ENCODE data around the gene IL36G. TPM values are rescaled to one million over a fixed set of nuclear protein-coding genes. Genes with fewer than 3 reads are reported as not detected.

Gene IL36G
- total RNA-seq, 1 donor from 2014 or later, result not detected

GRCh38 chr2:112959109-112959812 lies 18.5 kb upstream of the IL36G start:
- ATAC-seq, result no peak
- TF ChIP-seq, protein P1, sequence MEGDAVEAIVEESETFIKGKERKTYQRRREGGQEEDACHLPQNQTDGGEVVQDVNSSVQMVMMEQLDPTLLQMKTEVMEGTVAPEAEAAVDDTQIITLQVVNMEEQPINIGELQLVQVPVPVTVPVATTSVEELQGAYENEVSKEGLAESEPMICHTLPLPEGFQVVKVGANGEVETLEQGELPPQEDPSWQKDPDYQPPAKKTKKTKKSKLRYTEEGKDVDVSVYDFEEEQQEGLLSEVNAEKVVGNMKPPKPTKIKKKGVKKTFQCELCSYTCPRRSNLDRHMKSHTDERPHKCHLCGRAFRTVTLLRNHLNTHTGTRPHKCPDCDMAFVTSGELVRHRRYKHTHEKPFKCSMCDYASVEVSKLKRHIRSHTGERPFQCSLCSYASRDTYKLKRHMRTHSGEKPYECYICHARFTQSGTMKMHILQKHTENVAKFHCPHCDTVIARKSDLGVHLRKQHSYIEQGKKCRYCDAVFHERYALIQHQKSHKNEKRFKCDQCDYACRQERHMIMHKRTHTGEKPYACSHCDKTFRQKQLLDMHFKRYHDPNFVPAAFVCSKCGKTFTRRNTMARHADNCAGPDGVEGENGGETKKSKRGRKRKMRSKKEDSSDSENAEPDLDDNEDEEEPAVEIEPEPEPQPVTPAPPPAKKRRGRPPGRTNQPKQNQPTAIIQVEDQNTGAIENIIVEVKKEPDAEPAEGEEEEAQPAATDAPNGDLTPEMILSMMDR (IDR thresholded peaks at IDR 0.05), result no peak
- no peaks in the 10 kb centered on the region for H3K27me3 ChIP-seq (ENCODE audit: low read depth)
- H3K27ac ChIP-seq, result no peak overlapping the region
- H3K4me3 ChIP-seq, result no peak overlapping the region
- no peaks in the 10 kb centered on the region for H3K36me3 ChIP-seq
- no peaks in the 10 kb centered on the region for H3K9me3 ChIP-seq
- intact Hi-C loops (cut with DNase I), result no loop called here
- DNase-seq, result no peak
- H3K4me1 ChIP-seq, result no peaks in the 10 kb centered on the region

- ATAC-seq (no peak), DNase-seq (no peak)
- Histone ChIP-seq H3K27ac (no peak overlapping the region), H3K36me3 (no peaks in the 10 kb centered on the region), H3K27me3 (ENCODE audit: low read depth) (no peaks in the 10 kb centered on the region), H3K4me3 (no peak overlapping the region), H3K9me3 (no peaks in the 10 kb centered on the region), H3K4me1 (no peaks in the 10 kb centered on the region)
- TF ChIP-seq, protein P1 (IDR thresholded peaks at IDR 0.05), result no peak
- intact Hi-C loops (cut with DNase I), result no loop called here
Observed at GRCh38 chr2:112960230-112960825, 17.5 kb upstream of the IL36G start.

DNA sequence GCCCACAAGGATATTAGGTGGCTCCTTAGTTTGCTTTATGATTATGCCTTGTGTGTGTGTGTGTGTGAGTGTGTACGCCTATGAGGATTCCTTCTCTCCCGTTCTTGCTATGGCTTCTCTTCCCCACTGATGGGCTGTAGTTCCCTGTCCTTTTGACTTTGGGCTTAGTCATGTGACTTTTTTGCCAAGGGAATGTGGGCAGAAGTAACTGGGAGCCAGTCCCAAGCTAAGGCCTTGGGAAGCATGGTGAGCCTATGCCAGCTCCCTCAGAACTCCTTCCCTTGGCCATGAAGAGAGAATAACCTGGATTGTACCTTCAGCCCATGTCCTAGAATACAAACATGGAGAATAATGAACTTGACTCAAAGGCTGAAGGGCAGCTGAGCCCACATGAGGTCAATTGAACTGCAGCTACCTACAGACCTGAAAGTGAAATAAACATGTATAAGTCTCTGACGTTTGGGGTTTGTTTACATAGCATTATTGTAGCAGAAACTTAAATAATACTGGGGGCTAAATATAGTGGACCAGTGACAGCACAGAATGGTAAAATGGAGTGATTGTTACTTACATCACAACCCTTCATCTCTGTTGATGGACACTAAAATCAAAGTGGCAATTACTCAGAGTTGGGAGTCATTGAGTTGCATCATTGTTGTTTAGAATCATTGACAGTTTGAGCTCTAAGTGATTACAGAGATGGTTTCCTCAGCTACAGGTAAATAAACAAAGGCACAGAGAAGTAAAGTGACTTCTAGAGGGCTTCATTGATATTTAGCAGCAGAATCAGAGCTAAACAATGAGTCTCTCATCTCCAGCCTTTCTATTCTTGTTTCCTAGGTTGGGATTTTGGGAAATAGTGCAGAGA lies 15.3 kb upstream of the IL36G start:
- ATAC-seq (no peak), DNase-seq (no peak)
- intact Hi-C loops (cut with DNase I), result no loop called here
- H3K4me3 ChIP-seq, result no peak overlapping the region
- H3K36me3 ChIP-seq, result no peaks in the 10 kb centered on the region
- no peak overlapping the region for H3K27ac ChIP-seq
- H3K4me1 ChIP-seq, result no peaks in the 10 kb centered on the region
- H3K27me3 ChIP-seq (ENCODE audit: low read depth), result no peaks in the 10 kb centered on the region
- H3K9me3 ChIP-seq, result no peaks in the 10 kb centered on the region
- TF ChIP-seq, protein P1 (IDR thresholded peaks at IDR 0.05), result no peak

DNA sequence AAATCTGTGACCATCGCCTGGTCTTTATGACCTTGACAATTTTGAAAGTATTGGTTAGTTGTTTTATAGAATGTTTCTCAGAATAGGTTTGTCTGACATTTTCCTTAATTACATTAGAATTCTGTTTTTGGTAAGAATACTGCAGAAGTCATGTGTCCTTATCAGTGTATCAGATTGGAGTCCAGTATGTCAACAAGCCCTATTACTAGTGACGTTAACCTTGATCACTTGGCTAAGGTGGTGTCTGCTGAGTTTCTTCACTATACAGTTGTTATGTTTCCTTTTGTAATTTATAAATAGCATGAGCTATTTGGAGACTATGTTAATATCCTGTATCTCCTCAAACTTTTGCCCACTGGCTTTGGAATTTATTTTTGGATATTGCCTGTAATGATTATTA lies 10.8 kb upstream of the IL36G start:
- Histone ChIP-seq H3K9me3 (no peaks in the 10 kb centered on the region), H3K4me3 (no peak overlapping the region), H3K36me3 (no peaks in the 10 kb centered on the region), H3K27ac (no peak overlapping the region), H3K4me1 (no peaks in the 10 kb centered on the region), H3K27me3 (ENCODE audit: low read depth) (no peaks in the 10 kb centered on the region)
- DNase-seq (no peak), ATAC-seq (no peak)
- TF ChIP-seq, protein P1 (IDR thresholded peaks at IDR 0.05), result no peak
- intact Hi-C loops (cut with DNase I), result no loop called here

DNA sequence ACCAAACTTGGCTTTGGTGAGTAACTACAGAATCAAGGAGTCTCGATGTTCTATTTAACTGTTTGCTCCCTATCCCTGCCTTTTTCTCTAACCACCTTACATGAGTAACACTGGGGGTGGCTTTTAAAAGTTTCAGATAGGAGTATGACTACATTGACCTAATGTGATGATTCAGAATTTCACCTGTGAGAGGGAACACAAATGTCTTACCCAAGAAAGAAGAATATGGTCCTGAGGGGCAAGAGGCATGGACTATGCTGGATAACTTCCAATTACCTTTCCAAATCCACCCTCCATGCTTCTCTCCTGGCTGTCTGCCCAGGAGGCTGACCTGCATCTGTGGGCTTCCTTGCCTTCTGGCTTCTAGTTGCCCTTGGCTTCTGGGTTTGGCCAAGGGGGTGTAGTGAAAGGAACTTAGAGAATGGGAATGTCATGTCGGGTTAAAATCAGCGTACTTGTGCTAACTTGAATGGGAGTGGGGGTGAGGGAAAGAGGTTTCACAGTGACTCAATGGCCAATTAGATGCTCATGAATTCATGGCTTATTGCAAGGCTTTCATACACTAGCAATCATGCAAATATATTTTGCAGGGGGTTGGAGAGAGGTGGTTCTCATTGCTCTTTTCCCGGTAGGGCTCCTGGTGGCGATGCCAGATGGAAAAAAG lies 5.3 kb upstream of the IL36G start:
- no peak overlapping the region for H3K4me3 ChIP-seq
- no peaks in the 10 kb centered on the region for H3K36me3 ChIP-seq
- no peaks in the 10 kb centered on the region for H3K4me1 ChIP-seq
- no peaks in the 10 kb centered on the region for H3K9me3 ChIP-seq
- TF ChIP-seq, protein P1 (IDR thresholded peaks at IDR 0.05), result no peak
- H3K27me3 ChIP-seq (ENCODE audit: low read depth), result no peaks in the 10 kb centered on the region
- ATAC-seq (no peak), DNase-seq (no peak)
- intact Hi-C loops (cut with DNase I), result no loop called here
- no peak overlapping the region for H3K27ac ChIP-seq
